Smooth muscle cell (in vitro differentiated cells): ENCODE results near the gene GNG12. TPM values are rescaled to one million over a fixed set of nuclear protein-coding genes. Genes with fewer than 3 reads are reported as not detected.

Source experiments
- DNase-seq: peaks from one replicate; lab custom pipeline; 2025; ENCODE audit not compliant: unreplicated experiment; lab: John Stamatoyannopoulos, UW
- H2AFZ ChIP-seq: fragments of 200-600 bp; sonication (generic); 2 replicates; pipeline ENCODE4 v1.6.0; 2016; ENCODE audit warnings: antibody characterized with exemption, low read depth, mild to moderate bottlenecking
- H3F3A ChIP-seq: fragments of 200-600 bp; sonication (generic); 2 replicates; pipeline ENCODE4 v1.6.0; 2017; ENCODE audit warnings: antibody characterized with exemption, low read depth
- H3K27ac ChIP-seq: fragments of 200-600 bp; sonication (generic); 2 replicates; pipeline ENCODE4 v1.5.1; 2016; ENCODE audit warnings: low read depth, mild to moderate bottlenecking
- H3K27me3 ChIP-seq: fragments of 200-600 bp; sonication (generic); 2 replicates; pipeline ENCODE4 v1.6.1; 2016; ENCODE audit warnings: low read depth, mild to moderate bottlenecking
- H3K36me3 ChIP-seq: fragments of 200-600 bp; sonication (generic); 2 replicates; pipeline ENCODE4 v1.5.1; 2016; ENCODE audit warnings: low read depth
- H3K4me1 ChIP-seq: fragments of 200-600 bp; sonication (generic); 2 replicates; pipeline ENCODE4 v1.5.1; 2016; ENCODE audit warnings: low read depth
- H3K4me2 ChIP-seq: fragments of 200-600 bp; sonication (generic); 2 replicates; pipeline ENCODE4 v1.6.0; 2016; ENCODE audit warnings: mild to moderate bottlenecking
- H3K4me3 ChIP-seq: fragments of 200-600 bp; sonication (generic); 2 replicates; pipeline ENCODE4 v1.5.1; 2016; ENCODE audit warnings: mild to moderate bottlenecking
- H3K79me2 ChIP-seq: fragments of 200-600 bp; sonication (generic); 2 replicates; pipeline ENCODE4 v1.6.0; 2016; ENCODE audit warnings: low read depth, mild to moderate bottlenecking
- H3K9ac ChIP-seq: fragments of 200-600 bp; sonication (generic); 2 replicates; pipeline ENCODE4 v1.6.0; 2016; ENCODE audit warnings: low read depth
- H3K9me3 ChIP-seq: fragments of 200-600 bp; sonication (generic); replicated peaks from 2 replicates; pipeline ENCODE4 v1.5.1; 2016; ENCODE audit warnings: low read depth
- H4K20me1 ChIP-seq: fragments of 200-600 bp; sonication (generic); 2 replicates; pipeline ENCODE4 v1.6.0; 2016; ENCODE audit warnings: low read depth
- CTCF ChIP-seq: fragments of 200-600 bp; sonication (generic); IDR thresholded peaks from 2 replicates; pipeline ENCODE4 v1.5.1; 2017; ENCODE audit warnings: borderline replicate concordance, mild to moderate bottlenecking, antibody characterized with exemption; ENCODE audit not compliant: insufficient read depth, poor library complexity, severe bottlenecking
- WGBS: methylation state at CpG from one replicate; pipeline ENCODE4 v1.1.7; 2016; ENCODE audit warnings: low lambda C conversion rate; 5-methylcytosine and 5-hydroxymethylcytosine counted together
- polyA plus RNA-seq: library from polyadenylated mRNA; unstranded; fragments of >200 nt; fragmentation: Nextera tagmentation; extraction: Ambion mirVana; gene quantifications from 2 replicates; pipeline ENCODE4 v1.2.1, GENCODE V29; 2016
- total RNA-seq: library from RNA; depleted of rRNA; stranded (reverse); fragments of >200 nt; gene quantifications from 2 replicates; pipeline ENCODE4 v1.2.3, GENCODE V29; 2014

Gene GNG12
- total and polyA plus RNA-seq, 2 experiments from 2014 or later, result 54.6 to 86.6 TPM

- H3K9ac ChIP-seq, result no peak overlapping the region
- peaks cover 13% of the 10 kb centered on the region for H3K4me1 ChIP-seq
- H3K36me3 ChIP-seq, result no peaks in the 10 kb centered on the region
- peaks cover 6% of the 10 kb centered on the region for H3K79me2 ChIP-seq
- no peaks in the 10 kb centered on the region for H3K27me3 ChIP-seq
- DNase-seq, result no peak
- no peaks in the 10 kb centered on the region for H3K9me3 ChIP-seq
- no peak overlapping the region for H3K4me3 ChIP-seq
- H3K4me2 ChIP-seq, result no peak overlapping the region
- no peak overlapping the region for H2AFZ ChIP-seq
- H3F3A ChIP-seq, result peaks cover 4% of the 10 kb centered on the region
- no peak for TF ChIP-seq CTCF
- WGBS, result 90% methylated on average over 1 of the region's 1 CpG
- H3K27ac ChIP-seq, result no peak overlapping the region
- peaks cover 12% of the 10 kb centered on the region for H4K20me1 ChIP-seq
Observed at GRCh38 chr1:67741736-67742135, 91.5 kb downstream of the GNG12 start.

GRCh38 chr1:67741121-67741520 is 92.1 kb downstream of the GNG12 start:
- peaks cover 12% of the 10 kb centered on the region for H4K20me1 ChIP-seq
- H3F3A ChIP-seq, result peaks cover 9% of the 10 kb centered on the region
- WGBS, result 97% methylated on average over 3 of the region's 3 CpGs
- no peak overlapping the region for H3K9ac ChIP-seq
- no peak for TF ChIP-seq CTCF
- H3K4me1 ChIP-seq, result peaks cover 13% of the 10 kb centered on the region
- no peak overlapping the region for H3K4me3 ChIP-seq
- H3K79me2 ChIP-seq, result peaks cover 6% of the 10 kb centered on the region
- H3K27ac ChIP-seq, result no peak overlapping the region
- H2AFZ ChIP-seq, result no peak overlapping the region
- no peaks in the 10 kb centered on the region for H3K27me3 ChIP-seq
- no peak for DNase-seq
- no peak overlapping the region for H3K4me2 ChIP-seq
- no peaks in the 10 kb centered on the region for H3K36me3 ChIP-seq
- H3K9me3 ChIP-seq, result no peaks in the 10 kb centered on the region

- H3K4me1 ChIP-seq, result peaks cover 14% of the 10 kb centered on the region
- TF ChIP-seq CTCF, result no peak
- WGBS, result 93% methylated on average over 3 of the region's 3 CpGs
Observed at GRCh38 chr1:67740543-67740942, 92.7 kb downstream of the GNG12 start.

GRCh38 chr1:67739361-67739760 is 93.9 kb downstream of the GNG12 start:
- DNase-seq, result no peak
- WGBS, result 93% methylated on average over 5 of the region's 5 CpGs
- Histone ChIP-seq H3K79me2 (peaks cover 6% of the 10 kb centered on the region), H3K4me3 (no peak overlapping the region), H3K36me3 (no peaks in the 10 kb centered on the region), H2AFZ (no peak overlapping the region), H3K27ac (no peak overlapping the region), H3K4me2 (no peak overlapping the region), H3K9ac (no peak overlapping the region), H4K20me1 (peaks cover 12% of the 10 kb centered on the region), H3K9me3 (no peaks in the 10 kb centered on the region), H3F3A (peaks cover 9% of the 10 kb centered on the region), H3K27me3 (no peaks in the 10 kb centered on the region), H3K4me1 (peaks cover 14% of the 10 kb centered on the region)
- no peak for TF ChIP-seq CTCF

More at GRCh38 chr1:67740543-67740942, 92.7 kb downstream of the GNG12 start:
- Histone ChIP-seq H3K79me2 (peaks cover 6% of the 10 kb centered on the region), H3K36me3 (no peaks in the 10 kb centered on the region), H4K20me1 (peaks cover 12% of the 10 kb centered on the region), H3F3A (peaks cover 9% of the 10 kb centered on the region), H3K9me3 (no peaks in the 10 kb centered on the region), H3K4me3 (no peak overlapping the region), H2AFZ (no peak overlapping the region), H3K9ac (no peak overlapping the region), H3K4me2 (no peak overlapping the region), H3K27me3 (no peaks in the 10 kb centered on the region), H3K27ac (no peak overlapping the region)
- DNase-seq, result no peak
